GM21723 (cell line): ENCODE data around the gene C1QL1.
"Not testable (repeated sequence)": the region's sequence is repeated elsewhere in the genome, so short reads cannot be mapped to it uniquely, and the experiment has no call there.

Experiments
- ATAC-seq: cut with Tn5 transposase; IDR thresholded peaks from one replicate; pipeline ENCODE4 v1.9.1; 2021; ENCODE audit warnings: mild to moderate bottlenecking, moderate library complexity; ENCODE audit not compliant: unreplicated experiment

Gene C1QL1

GRCh38 chr17:44965481-44966234 lies 2.4 kb downstream of the C1QL1 start:
- ATAC-seq = no peak

GRCh38 chr17:44961921-44962350 lies 6.2 kb downstream of the C1QL1 start:
- no peak for ATAC-seq

GRCh38 chr17:44960691-44961090 lies 7.4 kb downstream of the C1QL1 start:
- no peak for ATAC-seq

- no peak for ATAC-seq
These were observed 8.1 kb downstream of the C1QL1 start for GRCh38 chr17:44959821-44960531.

GRCh38 chr17:44956998-44957981 lies 10.8 kb downstream of the C1QL1 start:
- ATAC-seq = no peak

GRCh38 chr17:44955674-44956425 lies 12.3 kb downstream of the C1QL1 start:
- no peak for ATAC-seq

- ATAC-seq = no peak
These were observed 15.1 kb downstream of the C1QL1 start for GRCh38 chr17:44952946-44953475.

- no peak for ATAC-seq
These were observed 19.7 kb downstream of the C1QL1 start for GRCh38 chr17:44948315-44948795.

GRCh38 chr17:44947461-44948314 lies 20.4 kb downstream of the C1QL1 start, which contains the start of gene KIF18B:
KIF18B (minus strand) TSS chr17:44947773; CDS start chr17:44936344, 11,429 bp downstream.
- ATAC-seq = peak; percentile 90

- not testable (repeated sequence) for ATAC-seq
These were observed 22.5 kb downstream of the C1QL1 start for GRCh38 chr17:44945652-44946051.

GRCh38 chr17:44942456-44942855 lies 25.6 kb downstream of the C1QL1 start:
- ATAC-seq = no peak

- ATAC-seq = no peak
These were observed 26.3 kb downstream of the C1QL1 start for GRCh38 chr17:44941712-44942331.

GRCh38 chr17:44940768-44941167 lies 27.3 kb downstream of the C1QL1 start:
- no peak for ATAC-seq

- ATAC-seq = no peak
These were observed 27.8 kb downstream of the C1QL1 start for GRCh38 chr17:44940317-44940716.

- no peak for ATAC-seq
These were observed 33.0 kb downstream of the C1QL1 start for GRCh38 chr17:44935116-44935515.

- ATAC-seq = no peak
These were observed 33.4 kb downstream of the C1QL1 start for GRCh38 chr17:44934745-44935105.

- no peak for ATAC-seq
These were observed 34.0 kb downstream of the C1QL1 start for GRCh38 chr17:44933824-44934744.

GRCh38 chr17:44932787-44933097 lies 35.4 kb downstream of the C1QL1 start:
- ATAC-seq = no peak
